ENCODE results near the gene CD46. TPM values are rescaled to one million over a fixed set of nuclear protein-coding genes. Genes with fewer than 3 reads are reported as not detected.

The CD46 gene
- total RNA-seq, 1 donor from 2014 or later: 188 TPM

- Mint-ChIP-seq H3K4me1 (ENCODE audit: low read depth, unreplicated experiment) (peaks cover 17% of the 10 kb centered on the region), H3K36me3 (ENCODE audit: unreplicated experiment) (no peaks in the 10 kb centered on the region), H3K27ac (ENCODE audit: unreplicated experiment) (no peak overlapping the region), H3K9me3 (ENCODE audit: unreplicated experiment) (no peaks in the 10 kb centered on the region), H3K27me3 (ENCODE audit: unreplicated experiment) (peaks cover 7% of the 10 kb centered on the region), H3K4me3 (ENCODE audit: unreplicated experiment) (no peak overlapping the region)
- DNase-seq: no peak
- TF ChIP-seq CTCF (IDR thresholded peaks at IDR 0.05; ENCODE audit: partially characterized antibody, unreplicated experiment): no peak
Observed at GRCh38 chr1:207808911-207809555, 57.2 kb downstream of the CD46 start.

GRCh38 chr1:207810173-207810572, 58.3 kb downstream of the CD46 start:
- no peak for TF ChIP-seq CTCF (IDR thresholded peaks at IDR 0.05; ENCODE audit: partially characterized antibody, unreplicated experiment)
- Mint-ChIP-seq H3K27ac (ENCODE audit: unreplicated experiment) (no peak overlapping the region), H3K4me3 (ENCODE audit: unreplicated experiment) (no peak overlapping the region), H3K27me3 (ENCODE audit: unreplicated experiment) (peaks cover 7% of the 10 kb centered on the region), H3K4me1 (ENCODE audit: low read depth, unreplicated experiment) (peaks cover 17% of the 10 kb centered on the region), H3K36me3 (ENCODE audit: unreplicated experiment) (no peaks in the 10 kb centered on the region), H3K9me3 (ENCODE audit: unreplicated experiment) (no peaks in the 10 kb centered on the region)
- DNase-seq: no peak

GRCh38 chr1:207810606-207811295, 58.9 kb downstream of the CD46 start:
- DNase-seq: no peak

GRCh38 chr1:207811319-207811718, 59.5 kb downstream of the CD46 start:
- TF ChIP-seq CTCF (IDR thresholded peaks at IDR 0.05; ENCODE audit: partially characterized antibody, unreplicated experiment): no peak
- Mint-ChIP-seq H3K4me1 (ENCODE audit: low read depth, unreplicated experiment) (peaks cover 9% of the 10 kb centered on the region), H3K27me3 (ENCODE audit: unreplicated experiment) (peaks cover 8% of the 10 kb centered on the region), H3K4me3 (ENCODE audit: unreplicated experiment) (no peak overlapping the region), H3K36me3 (ENCODE audit: unreplicated experiment) (no peaks in the 10 kb centered on the region), H3K9me3 (ENCODE audit: unreplicated experiment) (no peaks in the 10 kb centered on the region), H3K27ac (ENCODE audit: unreplicated experiment) (no peak overlapping the region)
- DNase-seq: no peak

More at GRCh38 chr1:207810606-207811295, 58.9 kb downstream of the CD46 start:
- Mint-ChIP-seq H3K27ac (ENCODE audit: unreplicated experiment) (no peak overlapping the region), H3K36me3 (ENCODE audit: unreplicated experiment) (no peaks in the 10 kb centered on the region), H3K4me3 (ENCODE audit: unreplicated experiment) (no peak overlapping the region), H3K9me3 (ENCODE audit: unreplicated experiment) (no peaks in the 10 kb centered on the region), H3K4me1 (ENCODE audit: low read depth, unreplicated experiment) (peaks cover 14% of the 10 kb centered on the region), H3K27me3 (ENCODE audit: unreplicated experiment) (peaks cover 7% of the 10 kb centered on the region)
- TF ChIP-seq CTCF (IDR thresholded peaks at IDR 0.05; ENCODE audit: partially characterized antibody, unreplicated experiment): no peak
